KMS-11 (cell line): ENCODE measurements around the gene ZNF764.

Experiments
- H2AFZ ChIP-seq: fragments of 200-600 bp; sonication (generic); 2 replicates; pipeline ENCODE4 v1.6.1; 2016; ENCODE audit warnings: antibody characterized with exemption, mixed run types, low read depth
- H3K27ac ChIP-seq: fragments of 200-600 bp; sonication (generic); 2 replicates; pipeline ENCODE4 v1.6.1; 2016; ENCODE audit warnings: mild to moderate bottlenecking, mixed run types
- H3K27me3 ChIP-seq: fragments of 200-600 bp; sonication (generic); 2 replicates; pipeline ENCODE4 v1.6.1; 2017; ENCODE audit warnings: mild to moderate bottlenecking, low read depth, mixed run types, moderate library complexity; ENCODE audit not compliant: insufficient read depth
- H3K36me3 ChIP-seq: fragments of 200-600 bp; sonication (generic); 2 replicates; pipeline ENCODE4 v1.6.1; 2017; ENCODE audit warnings: mild to moderate bottlenecking, mixed run types; ENCODE audit not compliant: insufficient read depth
- H3K4me1 ChIP-seq: fragments of 200-600 bp; sonication (generic); 2 replicates; pipeline ENCODE4 v1.6.1; 2016; ENCODE audit warnings: mild to moderate bottlenecking, low read depth, mixed run types; ENCODE audit not compliant: poor library complexity, severe bottlenecking
- H3K4me2 ChIP-seq: fragments of 200-600 bp; sonication (generic); 2 replicates; pipeline ENCODE4 v1.7.0; 2016; ENCODE audit warnings: mild to moderate bottlenecking, mixed run types
- H3K4me3 ChIP-seq: fragments of 200-600 bp; sonication (generic); IDR thresholded peaks from 2 replicates; pipeline ENCODE4 v1.6.1; 2017; ENCODE audit warnings: low read depth, low read length, mixed read lengths; ENCODE audit not compliant: insufficient read depth
- H3K79me2 ChIP-seq: fragments of 200-600 bp; sonication (generic); 2 replicates; pipeline ENCODE4 v1.6.1; 2016; ENCODE audit warnings: low read depth, mixed run types; ENCODE audit not compliant: insufficient read depth
- H3K9ac ChIP-seq: fragments of 200-600 bp; sonication (generic); 2 replicates; pipeline ENCODE4 v1.6.1; 2016; ENCODE audit warnings: mild to moderate bottlenecking, mixed run types
- H4K20me1 ChIP-seq: fragments of 200-600 bp; sonication (generic); 2 replicates; pipeline ENCODE4 v1.6.1; 2016; ENCODE audit warnings: mild to moderate bottlenecking, mixed run types; ENCODE audit not compliant: insufficient read depth
- CTCF ChIP-seq: fragments of 200-600 bp; sonication (generic); conservative IDR thresholded peaks from 2 replicates; pipeline ENCODE4 v1.6.1; 2017; ENCODE audit warnings: low read depth, mild to moderate bottlenecking, antibody characterized with exemption, low read length, moderate library complexity, mixed read lengths

The ZNF764 gene

GRCh38 chr16:30527635-30528178, 30.5 kb downstream of the ZNF764 start:
- no peaks in the 10 kb centered on the region for H3K36me3 ChIP-seq
- no peaks in the 10 kb centered on the region for H3K79me2 ChIP-seq
- H4K20me1 ChIP-seq: no peaks in the 10 kb centered on the region
- no peaks in the 10 kb centered on the region for H3K27me3 ChIP-seq
- peak overlapping the region; percentile 91 for H3K27ac ChIP-seq
- peak overlapping the region; percentile 39; the same call in 1 of the 2 replicates for H2AFZ ChIP-seq
- H3K4me3 ChIP-seq: no peak overlapping the region
- H3K9ac ChIP-seq: peak overlapping the region; percentile 25; the same call in 1 of the 2 replicates
- H3K4me2 ChIP-seq: peak overlapping the region; percentile 77
- peaks cover 13% of the 10 kb centered on the region for H3K4me1 ChIP-seq
- no peak for TF ChIP-seq CTCF

DNA sequence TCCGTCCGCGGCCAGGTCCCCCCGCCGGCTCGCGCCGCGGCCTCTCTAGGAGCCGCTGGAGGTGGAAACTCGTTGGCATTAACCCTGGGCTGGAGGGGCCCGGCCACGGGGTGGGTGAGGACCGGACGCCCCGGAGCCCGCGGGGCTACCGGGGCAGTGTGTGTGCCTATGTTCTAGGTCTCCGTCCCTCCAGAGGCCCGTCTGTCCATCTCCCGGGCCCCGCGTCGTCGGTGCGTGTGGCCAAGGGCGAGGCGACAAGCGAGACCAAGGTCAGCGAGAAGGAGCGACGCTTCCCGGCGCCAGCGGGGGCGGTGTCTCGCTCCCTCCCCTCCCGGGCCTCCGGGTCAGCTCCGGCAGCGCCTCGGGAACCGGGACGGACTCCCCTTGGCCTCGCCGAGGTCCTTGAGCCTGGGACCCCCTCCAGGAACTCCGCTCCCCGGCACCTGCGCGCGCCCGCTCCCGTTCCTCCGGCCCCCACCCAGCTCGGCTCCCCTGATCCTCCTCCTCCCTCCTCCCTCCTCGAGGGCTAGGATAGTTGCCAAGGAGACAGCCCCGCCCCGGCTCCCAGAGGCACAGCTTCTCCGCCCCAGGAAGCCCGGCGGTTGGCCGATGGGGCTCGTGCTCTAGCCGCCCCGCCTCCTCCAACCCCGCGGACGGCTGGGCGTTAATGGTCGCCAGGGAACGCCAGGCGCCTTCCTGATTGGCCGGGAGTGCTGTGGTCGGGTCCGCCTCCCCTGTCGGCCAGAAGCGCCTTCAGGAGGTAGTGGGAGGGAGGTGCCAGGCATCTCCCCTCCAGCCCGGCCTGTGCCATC, 31.1 kb downstream of the ZNF764 start:
- H3K4me1 ChIP-seq: peaks cover 13% of the 10 kb centered on the region
- no peaks in the 10 kb centered on the region for H3K79me2 ChIP-seq
- H3K27ac ChIP-seq: peak overlapping the region; percentile 91
- peak; percentile 32; the same call in 1 of the 2 replicates for TF ChIP-seq CTCF
- no peaks in the 10 kb centered on the region for H3K36me3 ChIP-seq
- peak overlapping the region; percentile 77 for H3K4me2 ChIP-seq
- H2AFZ ChIP-seq: peak overlapping the region; percentile 82
- H3K4me3 ChIP-seq: no peak overlapping the region
- no peaks in the 10 kb centered on the region for H3K27me3 ChIP-seq
- H4K20me1 ChIP-seq: no peaks in the 10 kb centered on the region
- peak overlapping the region; percentile 94 for H3K9ac ChIP-seq

DNA sequence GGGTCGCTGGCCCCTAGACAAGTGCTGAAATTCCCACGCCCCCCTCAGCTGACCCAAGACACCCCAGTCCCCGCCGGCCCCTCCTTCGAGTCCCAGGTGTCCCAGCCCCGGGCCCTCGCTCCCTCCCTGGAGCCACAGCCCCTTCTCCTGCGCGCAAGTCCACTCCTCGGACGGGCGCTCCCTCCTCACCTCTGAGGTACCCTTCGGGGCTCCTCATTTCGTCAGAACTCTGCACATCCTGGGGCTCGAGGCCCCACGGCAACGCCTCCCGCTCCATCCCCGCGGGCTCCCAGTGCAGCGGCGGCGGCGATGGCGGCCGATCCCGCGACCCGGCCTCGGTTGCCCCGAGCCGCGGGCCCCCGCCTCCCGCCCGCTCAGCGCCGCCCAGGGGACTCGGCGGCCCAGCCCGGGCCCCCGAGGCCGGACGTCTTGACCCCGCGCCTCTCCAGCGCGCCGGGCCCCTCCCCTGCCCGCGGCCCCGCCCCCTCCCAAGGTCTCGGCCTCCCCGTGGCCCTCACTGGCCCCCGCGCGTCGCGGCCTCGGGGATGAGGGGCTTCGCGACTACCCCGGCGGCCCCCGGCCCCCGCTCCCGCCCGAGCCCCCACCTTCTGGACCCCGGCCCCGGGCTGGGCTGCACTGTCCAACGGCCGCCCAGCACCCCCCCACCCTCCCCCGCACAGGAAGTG, 31.9 kb downstream of the ZNF764 start, which contains the start of gene ZNF768:
TSS of gene ZNF768 (minus strand) at position 430 of the 686 bp plus-strand sequence. CDS start at position 277, 153 bp downstream.
- H3K4me2 ChIP-seq: peak within 1 kb of the TSS; percentile 66
- H3K27ac ChIP-seq: peak within 1 kb of the TSS; percentile 91
- H3K36me3 ChIP-seq: no peaks in the 10 kb centered on the region
- H3K27me3 ChIP-seq: no peaks in the 10 kb centered on the region
- peak within 1 kb of the TSS; percentile 94 for H3K9ac ChIP-seq
- no peak for TF ChIP-seq CTCF
- H3K4me1 ChIP-seq: peaks cover 13% of the 10 kb centered on the region
- H2AFZ ChIP-seq: peak within 1 kb of the TSS; percentile 82
- H3K4me3 ChIP-seq: no peak within 1 kb of the TSS
- no peaks in the 10 kb centered on the region for H3K79me2 ChIP-seq
- H4K20me1 ChIP-seq: no peaks in the 10 kb centered on the region

DNA sequence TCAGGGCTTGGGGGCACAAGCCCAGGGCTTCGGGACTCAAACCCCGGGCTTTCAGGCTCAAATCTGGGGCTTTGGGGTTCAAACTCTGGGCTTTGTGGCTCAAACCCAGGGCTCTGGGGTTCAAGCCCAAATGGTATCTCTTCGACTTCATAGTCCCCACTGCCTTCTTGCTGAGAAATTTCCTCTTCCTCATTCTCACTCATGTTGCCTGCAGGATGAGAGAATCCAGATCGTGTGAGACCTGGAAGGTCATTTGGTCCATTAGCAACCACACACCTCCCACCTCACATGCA, 32.4 kb downstream of the ZNF764 start:
- no peaks in the 10 kb centered on the region for H4K20me1 ChIP-seq
- no peaks in the 10 kb centered on the region for H3K79me2 ChIP-seq
- H3K9ac ChIP-seq: peak overlapping the region; percentile 94; the same call in 1 of the 2 replicates
- peak overlapping the region; percentile 65 for H2AFZ ChIP-seq
- no peaks in the 10 kb centered on the region for H3K27me3 ChIP-seq
- no peak for TF ChIP-seq CTCF
- peaks cover 13% of the 10 kb centered on the region for H3K4me1 ChIP-seq
- no peak overlapping the region for H3K27ac ChIP-seq
- H3K4me2 ChIP-seq: peak overlapping the region; percentile 66
- H3K36me3 ChIP-seq: no peaks in the 10 kb centered on the region
- no peak overlapping the region for H3K4me3 ChIP-seq
